AG08396 (cell line): Measurements from ENCODE around the gene NLRX1.
A peak's percentile ranks its signal among the peaks of the same experiment; 100 is the strongest.
"Not testable (repeated sequence)": the region's sequence is repeated elsewhere in the genome, so short reads cannot be mapped to it uniquely, and the experiment has no call there.

Source experiments
- DNase-seq: peaks from one replicate; pipeline ENCODE4 v3.0.0; 2012; ENCODE audit warnings: low spot score, mixed read lengths

NLRX1 gene

DNA sequence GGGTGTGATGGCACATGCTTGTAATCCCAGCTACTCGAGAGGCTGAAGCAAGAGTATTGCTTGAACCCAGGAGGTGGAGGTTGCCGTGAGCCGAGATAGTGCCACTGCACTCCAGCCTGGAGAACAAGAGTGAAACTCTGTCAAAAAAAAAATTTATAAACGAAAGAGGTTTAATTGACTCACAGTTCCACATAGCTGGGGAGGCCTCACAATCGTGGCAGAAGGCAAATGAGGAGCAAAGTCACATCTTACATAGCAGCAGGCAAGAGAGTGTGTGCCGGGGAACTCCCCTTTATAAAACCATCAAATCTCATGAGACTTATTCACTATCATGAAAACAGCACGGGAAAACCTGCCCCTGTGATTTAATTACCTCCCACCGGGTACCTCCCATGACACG, 15.9 kb downstream of the NLRX1 start:
- DNase-seq, result not testable (repeated sequence)

DNA sequence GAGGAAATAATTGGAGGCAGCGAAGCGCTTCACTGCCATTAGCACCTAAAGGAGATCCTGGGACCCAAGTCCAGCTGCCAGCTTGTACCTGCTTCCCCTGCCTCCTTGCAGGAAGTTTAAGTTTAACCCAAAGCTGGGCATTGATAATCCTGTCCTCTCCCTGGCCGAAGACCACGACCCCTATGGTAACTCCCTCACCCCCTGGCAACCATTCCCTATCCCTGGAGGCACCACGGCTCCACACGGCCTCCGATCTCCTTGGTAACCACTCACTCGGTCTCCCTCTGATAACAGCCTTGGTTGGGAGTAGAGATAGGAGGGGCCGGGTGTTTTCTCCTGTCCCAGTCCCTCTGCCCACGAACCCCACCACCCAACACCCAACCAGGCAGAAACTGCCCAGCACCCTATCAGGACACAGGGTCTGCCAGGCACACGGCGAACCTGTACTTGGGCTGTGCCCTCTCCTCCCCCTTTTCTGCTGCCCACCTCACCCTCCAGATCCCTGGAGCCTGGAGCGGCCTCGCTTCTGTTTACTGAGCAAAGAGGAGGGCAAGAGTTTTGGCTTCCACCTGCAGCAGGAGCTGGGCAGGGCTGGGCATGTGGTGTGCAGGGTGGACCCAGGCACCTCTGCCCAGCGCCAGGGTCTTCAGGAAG, 17.6 kb downstream of the NLRX1 start:
- no peak for DNase-seq

DNA sequence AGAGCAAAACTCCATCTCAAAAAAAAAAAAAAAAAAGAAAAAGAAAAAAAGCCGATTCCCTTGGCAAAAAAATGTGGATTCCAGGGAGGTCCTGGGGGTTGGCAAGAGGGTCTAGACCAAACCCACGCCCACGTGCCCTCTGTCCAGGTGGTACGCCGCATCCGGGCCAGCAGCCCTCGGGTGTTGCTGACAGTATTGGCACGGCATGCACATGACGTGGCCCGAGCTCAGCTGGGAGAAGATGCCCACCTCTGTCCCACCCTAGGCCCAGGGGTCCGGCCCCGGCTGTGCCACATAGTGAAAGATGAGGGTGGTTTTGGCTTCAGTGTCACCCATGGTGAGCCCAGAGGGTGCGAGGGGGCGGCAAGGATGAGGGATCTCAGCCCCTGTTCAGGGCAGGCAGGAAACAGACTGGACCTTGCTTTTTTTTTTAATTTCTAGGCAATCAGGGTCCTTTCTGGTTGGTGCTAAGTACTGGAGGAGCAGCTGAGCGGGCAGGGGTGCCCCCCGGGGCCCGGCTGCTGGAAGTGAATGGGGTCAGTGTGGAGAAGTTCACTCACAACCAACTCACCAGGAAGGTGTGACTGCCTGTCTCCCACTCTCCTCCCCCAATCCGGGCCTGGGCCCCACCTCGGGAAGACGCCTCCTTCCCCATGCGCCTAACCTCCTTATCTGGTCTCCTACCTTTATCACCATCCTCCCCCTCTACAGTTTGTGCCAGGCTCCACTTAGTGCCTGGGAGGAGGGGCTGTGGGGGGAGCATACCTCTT, 18.8 kb downstream of the NLRX1 start:
- DNase-seq, result no peak

DNA sequence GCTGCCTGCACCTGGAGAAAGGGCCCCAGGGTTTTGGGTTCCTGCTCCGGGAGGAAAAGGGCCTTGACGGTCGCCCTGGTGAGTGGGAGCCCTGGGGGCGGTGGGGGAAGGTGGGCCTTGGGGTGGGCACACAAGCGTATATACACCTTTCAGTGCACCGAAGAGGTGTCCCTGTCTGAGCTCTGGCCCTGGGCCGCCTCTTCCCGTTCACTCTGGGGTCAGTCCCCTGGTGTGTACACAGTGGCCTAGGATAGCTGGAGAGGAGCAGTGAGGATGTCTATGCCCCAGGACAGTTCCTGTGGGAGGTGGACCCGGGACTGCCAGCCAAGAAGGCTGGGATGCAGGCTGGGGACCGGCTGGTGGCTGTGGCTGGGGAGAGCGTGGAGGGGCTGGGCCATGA, 19.5 kb downstream of the NLRX1 start:
- DNase-seq, result no peak

DNA sequence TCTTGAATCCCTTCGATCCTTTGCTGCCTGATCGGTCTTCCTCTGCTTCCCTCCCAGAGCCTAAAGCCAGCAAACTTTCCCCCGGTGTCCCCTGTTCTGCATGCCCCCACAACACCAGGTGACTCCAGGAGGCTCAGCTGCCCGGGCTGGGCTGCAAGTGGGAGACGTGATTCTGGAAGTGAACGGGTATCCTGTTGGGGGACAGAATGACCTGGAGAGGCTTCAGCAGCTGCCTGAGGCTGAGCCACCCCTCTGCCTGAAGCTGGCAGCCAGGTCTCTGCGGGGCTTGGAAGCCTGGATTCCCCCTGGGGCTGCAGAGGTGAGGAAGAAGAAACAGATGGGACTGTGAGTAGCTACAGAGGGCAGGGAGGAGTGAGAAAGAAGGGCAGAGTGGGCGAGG, 20.4 kb downstream of the NLRX1 start:
- DNase-seq, result no peak

DNA sequence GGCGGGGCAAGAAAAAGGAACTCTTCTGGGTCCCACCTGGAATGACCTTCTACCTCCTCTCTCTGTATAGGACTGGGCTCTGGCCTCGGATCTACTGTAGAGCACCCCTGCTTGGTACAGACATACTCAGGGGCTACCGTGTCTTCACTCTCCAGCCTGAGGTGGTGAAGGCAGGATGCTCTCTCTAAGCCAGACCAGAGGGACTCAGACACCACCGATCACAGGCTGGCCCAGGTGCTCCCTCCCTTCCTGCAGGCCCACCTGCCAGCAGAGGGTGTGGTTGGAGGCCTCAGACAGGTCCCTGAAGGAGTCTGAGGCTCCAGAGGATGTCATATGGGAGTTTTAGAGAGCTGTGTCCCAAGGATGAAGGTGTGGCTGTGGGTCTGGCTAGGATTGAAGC, 20.9 kb downstream of the NLRX1 start:
- no peak for DNase-seq

DNA sequence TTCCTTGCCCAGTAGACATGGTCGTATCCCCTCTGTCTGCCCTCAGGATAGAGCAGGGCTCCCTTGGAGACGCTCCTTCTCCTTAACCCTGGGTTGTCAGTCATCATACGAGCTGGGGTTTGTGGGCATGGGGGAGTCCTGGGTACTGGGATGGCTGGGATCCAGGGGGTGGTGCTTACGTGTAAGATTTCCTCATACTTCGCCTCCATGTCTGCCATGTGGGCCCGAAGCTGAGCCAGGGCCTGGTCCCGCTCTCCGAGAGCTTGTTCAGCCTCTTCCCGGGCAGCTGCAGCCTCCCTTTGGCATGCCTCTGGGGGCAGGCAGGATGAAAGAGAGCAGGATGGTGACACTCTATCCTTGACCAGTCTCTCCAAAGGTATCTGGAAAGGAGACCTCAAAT, 22.0 kb downstream of the NLRX1 start:
- no peak for DNase-seq

DNA sequence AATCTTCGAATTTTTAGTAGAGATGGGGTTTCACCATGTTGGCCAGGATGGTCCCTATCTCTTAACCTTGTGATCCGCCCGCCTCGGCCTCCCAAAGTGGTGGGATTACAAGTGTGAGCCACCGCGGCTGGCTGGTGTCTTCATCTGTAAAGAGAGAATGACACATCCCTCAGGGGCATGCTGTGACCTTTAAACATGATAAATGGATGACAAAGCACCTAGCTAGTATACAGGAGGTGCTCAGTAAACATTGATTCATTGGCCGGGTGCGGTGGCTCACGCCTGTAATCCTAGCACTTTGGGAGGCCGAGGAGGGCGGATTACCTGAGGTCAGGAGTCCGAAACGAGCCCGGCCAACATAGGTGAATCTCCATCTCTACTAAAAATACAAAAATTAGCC, 22.7 kb downstream of the NLRX1 start:
- not testable (repeated sequence) for DNase-seq

DNA sequence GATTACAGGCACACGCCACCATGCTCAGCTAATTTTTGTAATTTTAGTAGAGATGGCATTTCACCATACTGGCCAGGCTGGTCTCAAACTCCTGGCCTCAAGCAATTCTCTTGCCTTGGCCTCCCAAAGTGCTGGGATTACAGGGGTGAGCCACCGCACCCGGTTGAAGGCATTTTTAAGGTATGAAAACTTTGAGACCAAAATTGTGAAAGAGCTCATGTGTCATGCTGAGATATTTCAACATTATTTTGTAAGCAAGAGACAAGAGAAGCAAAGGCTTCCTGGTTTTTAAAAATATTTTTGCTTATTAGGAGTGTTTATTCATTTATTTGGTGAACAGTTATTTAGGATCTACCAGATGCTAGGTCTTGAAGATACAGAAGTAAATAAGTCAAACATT, 23.6 kb downstream of the NLRX1 start:
- DNase-seq, result no peak

DNA sequence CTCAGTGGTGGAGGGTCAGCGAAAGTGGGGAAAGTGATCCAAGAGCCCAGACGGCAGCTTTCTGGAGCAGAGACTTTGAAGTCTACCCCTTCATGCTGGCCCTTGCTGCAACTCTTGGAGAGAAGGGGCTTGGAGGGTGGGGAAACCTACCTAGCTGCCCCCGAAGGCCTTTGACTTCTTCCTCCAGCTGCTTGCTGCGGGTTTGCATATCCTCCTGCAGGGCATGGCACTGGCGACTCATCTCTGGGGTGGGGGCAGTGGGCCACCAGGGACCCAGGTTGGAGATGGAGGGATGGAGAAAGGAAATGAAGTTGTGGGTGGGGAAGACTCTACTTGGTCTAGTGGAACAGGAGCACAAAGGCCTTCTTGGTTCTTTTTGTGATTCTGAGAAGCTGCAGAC, 24.5 kb downstream of the NLRX1 start:
- no peak for DNase-seq

DNA sequence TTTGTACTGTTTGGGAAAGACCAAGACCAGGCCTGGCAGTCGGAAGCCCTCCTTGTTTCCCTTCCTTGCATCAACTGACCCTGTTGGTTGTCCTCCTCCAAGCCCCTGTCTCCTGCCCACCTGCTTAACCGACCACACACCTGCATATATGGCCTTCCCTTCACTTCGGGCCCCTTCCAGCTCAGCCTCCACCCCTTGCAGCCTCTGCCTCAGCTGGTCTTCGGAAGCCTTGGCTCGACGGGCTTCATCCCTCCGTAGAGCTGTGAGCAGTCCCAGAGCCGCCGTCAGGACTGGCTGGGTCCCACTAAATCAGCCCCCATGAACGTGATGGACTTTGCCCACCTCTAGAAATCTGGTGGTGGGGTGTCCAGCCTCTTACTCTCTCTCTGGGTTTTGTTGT, 25.1 kb downstream of the NLRX1 start:
- no peak for DNase-seq

DNA sequence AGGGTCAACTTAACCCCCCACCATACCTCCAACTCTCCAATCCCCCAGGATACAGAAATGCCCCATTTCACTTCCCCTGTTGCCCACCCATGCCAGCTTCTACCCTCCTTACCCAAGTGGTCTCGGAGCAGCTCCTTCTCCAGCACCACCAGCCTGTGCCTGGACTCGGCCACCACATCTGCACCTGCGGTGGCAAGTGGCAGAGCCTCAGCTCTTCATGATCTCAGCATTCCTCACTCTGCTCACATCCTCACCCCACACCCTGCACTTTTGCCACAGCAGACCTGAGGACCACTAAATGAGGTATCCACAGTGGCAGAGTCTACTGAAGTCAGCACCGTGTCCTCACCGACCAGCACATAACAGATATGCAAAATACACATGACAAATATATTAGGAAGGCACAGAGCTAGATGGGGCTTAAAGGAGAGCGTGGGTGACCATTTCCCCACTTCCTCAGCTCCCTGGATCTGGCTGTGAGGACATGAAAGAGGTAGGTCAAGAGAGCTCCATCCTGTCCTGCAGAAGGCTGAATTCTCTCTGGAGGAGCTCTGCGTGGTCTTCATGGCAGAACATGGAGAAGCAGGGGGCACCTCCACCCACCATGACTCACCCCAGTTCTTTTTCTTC, 26.4 kb downstream of the NLRX1 start:
- DNase-seq, result no peak

DNA sequence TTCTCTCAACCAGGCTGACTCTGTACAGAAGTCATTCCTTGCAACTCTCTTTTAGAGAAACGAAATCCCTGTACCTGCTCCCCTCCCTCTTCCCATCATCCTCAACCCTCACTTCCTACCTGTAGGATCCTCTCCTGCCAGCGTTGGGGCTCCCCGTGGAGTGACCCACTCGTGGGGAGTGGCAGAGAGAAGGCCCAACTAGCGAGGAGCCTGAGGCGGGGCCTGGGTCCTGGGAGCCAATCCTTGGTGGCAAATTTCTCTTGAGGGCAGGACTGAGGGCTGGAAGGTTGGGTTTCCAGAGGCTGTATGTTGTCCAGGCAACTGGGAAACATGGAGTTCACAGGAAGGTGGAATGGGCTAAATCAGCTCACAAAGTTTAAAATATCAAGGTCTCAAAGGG, 27.2 kb downstream of the NLRX1 start:
- peak; percentile 90 for DNase-seq

DNA sequence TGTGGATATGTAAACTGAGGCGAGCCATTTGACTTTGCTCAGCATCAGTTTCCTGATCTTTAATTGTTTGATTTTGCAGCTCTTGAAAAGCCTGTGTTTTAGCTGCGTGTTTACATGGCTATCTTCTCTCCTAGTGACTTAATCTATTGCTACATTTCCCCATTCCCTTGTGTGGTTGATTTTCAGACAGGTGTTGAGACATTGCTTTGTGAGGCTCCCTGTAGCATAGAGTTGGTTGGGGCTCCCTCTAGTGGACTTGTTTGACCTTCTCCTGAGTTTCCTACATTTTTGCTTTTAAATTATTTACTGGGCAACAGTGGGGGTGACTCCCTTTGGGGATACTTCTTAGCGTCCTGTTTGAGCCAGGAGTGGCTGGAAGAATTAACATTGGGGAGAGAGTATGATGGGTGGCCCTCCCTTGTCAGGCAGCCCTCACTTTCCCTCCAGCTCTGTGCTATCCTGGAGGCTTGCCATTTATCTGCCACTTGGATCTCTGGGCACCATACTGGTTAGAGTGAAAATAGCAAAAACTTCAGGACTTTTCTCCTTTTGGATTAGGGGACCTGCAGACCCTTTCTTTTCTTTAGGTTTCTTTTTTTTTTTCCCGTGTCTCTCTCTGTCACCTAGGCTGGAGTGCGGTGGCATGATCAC, 28.4 kb downstream of the NLRX1 start:
- peak; percentile 83 for DNase-seq

DNA sequence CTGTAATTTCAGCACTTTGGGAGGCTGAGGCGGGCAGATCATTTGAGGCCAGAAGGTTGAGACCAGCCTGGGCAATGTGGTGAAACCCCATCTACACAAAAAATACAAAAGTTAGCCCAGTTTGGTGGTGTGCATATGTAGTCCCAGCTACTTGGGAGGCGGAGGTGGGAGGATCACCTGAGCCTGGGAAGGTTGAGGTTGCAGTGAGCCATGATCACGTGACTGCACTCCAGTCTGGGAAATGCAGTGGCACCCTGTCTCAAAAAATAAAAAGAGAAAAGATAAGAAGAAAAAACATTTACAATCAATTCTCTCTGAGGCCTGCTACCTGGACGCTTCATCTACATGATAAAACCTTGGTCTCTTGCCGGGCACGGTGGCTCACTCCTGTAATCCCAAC, 30.4 kb downstream of the NLRX1 start:
- no peak for DNase-seq

DNA sequence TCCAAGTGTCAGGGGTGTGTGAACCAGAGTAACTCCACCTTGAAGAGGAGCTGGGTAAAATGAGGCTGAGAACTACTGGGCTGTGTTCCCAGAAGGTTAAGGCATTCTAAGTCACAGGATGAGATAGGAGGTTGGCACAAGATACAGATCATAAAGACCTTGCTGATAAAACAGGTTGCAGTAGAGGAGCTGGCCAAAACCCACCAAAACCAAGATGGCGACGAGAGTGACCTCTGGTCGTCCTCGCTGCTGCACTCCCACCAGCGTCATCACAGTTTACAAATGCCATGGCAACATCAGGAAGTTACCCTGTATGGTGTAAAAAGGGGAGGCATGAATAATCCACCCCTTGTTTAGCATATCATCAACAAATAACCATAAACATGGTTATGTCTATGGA, 32.7 kb downstream of the NLRX1 start:
- DNase-seq, result not testable (repeated sequence)

DNA sequence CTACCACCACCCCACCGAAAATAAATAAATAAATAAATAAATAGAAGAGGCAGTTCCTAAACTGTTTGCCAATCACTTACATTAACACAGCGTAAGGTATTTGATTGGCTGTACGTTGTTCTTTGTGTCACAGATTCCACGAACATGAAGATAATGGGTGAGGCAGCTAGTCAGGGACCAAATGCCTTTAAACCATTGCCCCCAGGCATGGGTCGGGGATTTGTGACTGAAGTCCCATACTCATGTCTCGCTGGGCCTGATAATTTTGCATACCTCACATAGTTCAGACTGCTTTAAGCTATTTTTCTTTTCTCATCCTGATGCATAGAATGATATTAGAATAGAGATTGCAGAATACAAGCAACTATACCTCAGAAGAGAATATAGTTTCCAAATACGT, 34.0 kb downstream of the NLRX1 start:
- no peak for DNase-seq

DNA sequence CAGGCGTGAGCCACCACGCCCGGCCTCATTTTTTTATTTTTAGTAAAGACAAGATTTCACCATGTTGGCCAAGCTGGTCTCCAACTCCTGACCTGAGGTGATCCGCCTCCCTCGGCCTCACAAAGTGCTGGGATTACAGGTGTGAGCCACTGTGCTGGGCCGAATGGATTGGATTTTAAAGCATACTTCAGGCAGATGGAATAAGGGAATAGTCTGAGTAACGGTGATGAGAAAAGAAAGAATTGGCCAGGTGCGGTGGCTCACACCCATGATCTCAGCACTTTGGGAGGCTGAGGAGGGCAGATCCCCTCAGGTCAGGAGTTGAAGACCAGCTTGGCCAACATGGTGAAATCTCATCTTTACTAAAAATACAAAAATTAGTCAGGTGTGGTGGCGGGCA, 35.5 kb downstream of the NLRX1 start:
- no peak for DNase-seq

DNA sequence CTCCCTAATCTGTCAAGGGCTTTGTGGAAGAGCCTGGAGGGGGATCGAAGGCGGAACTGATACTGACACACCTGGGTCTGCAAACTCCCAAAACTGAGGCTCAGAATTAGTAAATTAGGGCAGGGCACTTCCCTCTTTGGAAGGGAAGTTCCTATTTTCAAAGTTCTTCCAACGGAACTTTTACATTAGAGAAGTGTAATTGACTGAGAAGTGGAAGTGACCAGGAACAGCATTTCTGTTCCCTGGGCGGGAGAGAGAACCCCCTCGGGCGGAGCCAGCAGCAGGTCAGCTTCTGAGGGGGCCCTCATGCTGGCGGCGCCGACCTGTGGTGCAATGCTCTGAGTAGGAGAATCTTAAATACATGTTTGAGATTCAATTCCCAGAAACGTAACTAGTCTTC, 36.6 kb downstream of the NLRX1 start:
- DNase-seq, result no peak

DNA sequence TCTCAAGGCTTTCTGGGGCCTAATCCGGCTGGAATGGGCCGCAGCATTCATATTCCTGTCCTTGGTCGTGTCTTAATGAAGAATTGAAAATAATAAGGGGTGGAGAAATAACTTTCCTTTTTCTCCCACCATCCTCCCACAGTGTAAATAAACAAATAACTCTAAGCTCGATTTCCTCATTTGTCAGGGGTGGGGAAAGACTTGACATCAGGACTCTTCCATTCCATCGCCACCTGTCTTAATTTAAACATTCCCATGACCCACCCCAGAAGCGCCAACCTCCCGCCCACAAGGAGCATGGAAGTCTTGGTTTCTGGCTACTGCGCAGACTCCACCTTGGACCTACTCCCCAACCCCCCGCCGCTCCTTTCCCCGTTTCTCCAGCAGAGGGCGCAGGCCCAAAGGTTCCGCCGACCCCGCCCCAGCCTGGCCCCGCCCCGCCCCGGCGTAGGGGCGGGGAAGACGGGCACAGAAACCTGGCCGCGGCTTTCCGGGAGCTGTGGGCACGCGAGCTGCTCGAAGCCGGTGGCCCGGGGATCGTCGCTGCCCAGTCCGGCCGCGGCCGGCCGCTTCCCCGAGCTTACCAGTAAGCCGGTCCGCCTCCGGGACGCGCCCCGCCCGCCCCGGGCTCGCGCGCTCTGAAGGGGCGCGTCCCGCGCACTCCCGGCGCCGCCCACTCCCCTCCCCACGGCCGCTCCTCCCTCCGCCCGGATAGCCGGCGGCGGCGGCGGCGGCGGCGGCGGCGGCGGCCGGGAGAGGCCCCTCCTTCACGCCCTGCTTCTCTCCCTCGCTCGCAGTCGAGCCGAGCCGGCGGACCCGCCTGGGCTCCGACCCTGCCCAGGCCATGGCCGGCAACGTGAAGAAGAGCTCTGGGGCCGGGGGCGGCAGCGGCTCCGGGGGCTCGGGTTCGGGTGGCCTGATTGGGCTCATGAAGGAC, 37.3 kb downstream of the NLRX1 start, which contains the start of gene CBL:
TSS of gene CBL (plus strand) at position 766 of the 937 bp plus-strand sequence. CDS start at position 845, 79 bp downstream.
- peak; percentile 98 for DNase-seq
